ENCODE results near the gene PGLYRP1. TPM values are rescaled to one million over a fixed set of nuclear protein-coding genes. Genes with fewer than 3 reads are reported as not detected.

PGLYRP1 gene
- not detected for total RNA-seq

GRCh38 chr19:46022431-46023310 lies at the start of gene PGLYRP1:
TSS of gene PGLYRP1 (minus strand) at chr19:46023053. CDS start at chr19:46023021, 32 bp downstream.

GRCh38 chr19:46040952-46041500 lies 18.2 kb upstream of the PGLYRP1 start, which contains the start of gene IGFL4:
TSS of gene IGFL4 (minus strand) at chr19:46041002. CDS start at chr19:46040962, 40 bp downstream.

DNA sequence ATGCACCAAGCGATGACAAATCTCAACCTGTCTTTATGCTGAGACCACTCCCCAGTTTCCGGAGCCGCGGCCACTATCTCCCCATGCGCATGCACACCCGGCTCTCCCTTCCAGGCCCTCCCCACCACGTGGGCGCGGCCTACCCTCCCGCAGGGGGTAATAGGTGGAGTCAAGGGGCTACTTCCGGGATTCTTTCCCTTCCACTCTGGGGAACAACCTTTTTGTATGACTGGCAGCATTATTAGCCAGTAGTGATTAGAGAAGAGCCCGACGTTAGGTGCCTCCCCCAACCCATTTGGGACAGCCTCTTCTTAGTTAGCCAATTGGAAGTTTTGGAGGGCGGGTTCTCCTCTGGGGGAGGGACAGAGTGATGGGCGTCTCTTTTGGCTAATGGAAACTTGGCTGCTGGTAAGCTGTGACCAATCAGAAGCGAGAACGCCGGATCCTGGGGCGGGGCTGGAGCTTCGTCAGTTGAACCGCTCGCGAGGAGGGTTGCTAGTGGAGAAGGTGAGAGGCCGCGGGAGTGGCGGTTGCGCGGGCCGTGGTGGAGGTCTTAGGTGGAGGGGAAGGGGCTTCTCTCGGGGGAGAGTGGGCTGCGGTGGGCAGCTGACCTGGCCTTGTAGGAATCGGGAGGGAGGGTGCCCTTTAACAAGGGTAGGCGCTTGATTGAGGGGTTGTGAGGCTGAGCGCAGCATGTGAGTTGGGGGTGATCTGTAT lies 27.7 kb downstream of the PGLYRP1 start, which contains the start of gene CCDC61:
Gene CCDC61 (plus strand): TSS at position 470 of the 717 bp plus-strand sequence. CDS start 7,552 bp downstream, outside the sequence.

DNA sequence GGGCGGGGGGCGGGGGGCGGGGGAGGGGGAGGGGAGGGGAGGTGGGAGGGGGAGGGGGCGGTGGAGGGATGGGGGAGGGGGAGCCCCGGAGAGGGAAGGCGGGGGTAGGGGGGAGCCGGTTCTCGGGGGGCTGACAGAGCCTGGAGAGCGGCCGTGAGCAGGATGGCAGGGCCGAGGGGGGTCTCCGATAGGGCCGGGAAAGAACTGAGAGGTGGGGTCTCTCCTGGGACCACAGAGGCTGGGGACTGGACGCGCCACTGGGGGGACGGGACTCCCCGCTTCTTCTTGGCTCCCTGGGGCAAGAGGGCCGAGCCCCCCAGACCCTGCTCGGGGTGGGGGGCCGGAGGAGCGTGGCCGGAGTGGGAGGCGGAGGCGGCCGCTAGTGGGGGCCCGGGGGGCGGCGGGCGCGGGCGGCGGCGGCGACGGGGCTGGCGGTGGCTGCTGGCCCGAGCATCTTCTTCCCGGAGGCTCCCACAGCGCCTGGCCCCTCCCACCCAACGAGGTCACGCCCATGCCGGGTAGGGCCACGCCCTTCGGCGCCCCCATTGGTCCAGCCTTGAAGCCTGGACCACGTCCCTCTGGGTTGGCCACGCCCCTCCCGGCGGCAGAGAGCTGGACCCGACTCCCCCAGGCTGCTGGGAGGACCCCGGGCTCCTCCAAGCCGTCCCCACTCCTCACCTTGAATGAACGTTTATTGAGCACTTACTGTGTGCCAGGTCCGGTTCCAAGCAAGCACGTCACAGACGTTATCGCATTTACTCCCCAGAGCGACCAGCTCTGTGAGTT lies 49.1 kb downstream of the PGLYRP1 start, which contains the start of gene NOVA2:
Gene NOVA2 (minus strand): TSS at position 313 of the 786 bp plus-strand sequence. CDS start 514 bp downstream, outside the sequence.

Small RNA genes within 50 kb of the gene (small RNA-seq; reads per million reads assigned to genes)
- gene MIR769 = 2.8 to 6.3 reads per million in 2 donors

Other genes starting within 250 kb of the PGLYRP1 start
- 1 to 10 TPM; 8.3 to 8.9 TPM for gene DMPK, start 240.6 kb downstream of the PGLYRP1 start, total RNA-seq
- gene DMWD, start 230.2 kb downstream of the PGLYRP1 start, total RNA-seq = 10 to 100 TPM; 30.6 to 37.6 TPM
- under 1 TPM in 1 of 2 donors, not detected in 1; 0.34 TPM for gene RSPH6A, start 207.7 kb downstream of the PGLYRP1 start, total RNA-seq
- 10 to 100 TPM; 39.6 to 44.0 TPM for gene SYMPK, start 159.9 kb downstream of the PGLYRP1 start, total RNA-seq
- not detected for gene FOXA3, start 158.7 kb downstream of the PGLYRP1 start, total RNA-seq
- 10 to 100 TPM; 23.6 to 31.0 TPM for gene IRF2BP1, start 136.9 kb downstream of the PGLYRP1 start, total RNA-seq
- gene MYPOP, start 120.4 kb downstream of the PGLYRP1 start, total RNA-seq = 1 to 10 TPM; 1.3 to 2.1 TPM
- gene NANOS2, start 108.3 kb downstream of the PGLYRP1 start, total RNA-seq = not detected
- gene NOVA2, start 49.2 kb downstream of the PGLYRP1 start, total RNA-seq = not detected
- gene CCDC61, start 27.6 kb downstream of the PGLYRP1 start, total RNA-seq = 1 to 10 TPM; 6.3 to 6.9 TPM
- under 1 TPM; 0.33 to 0.69 TPM for gene IGFL4, start 17.9 kb upstream of the PGLYRP1 start, total RNA-seq
- gene IGFL3, start 101.6 kb upstream of the PGLYRP1 start, total RNA-seq = not detected
- gene IGFL2, start 125.2 kb upstream of the PGLYRP1 start, total RNA-seq = not detected
- not detected for gene IGFL1, start 206.7 kb upstream of the PGLYRP1 start, total RNA-seq

Measured in melanocyte of skin (primary cell).